PC-3 (cell line): ENCODE measurements around the gene SLC35F3. TPM values are rescaled to one million over a fixed set of nuclear protein-coding genes. Genes with fewer than 3 reads are reported as not detected.

Source experiments
- ATAC-seq: fragments of 200-7000 bp; cut with Tn5 transposase; 2 replicates; pipeline ENCODE4 v1.9.1; 2020; ENCODE audit warnings: mild to moderate bottlenecking, moderate library complexity
- BruUV-seq: library from RNA; stranded (reverse); fragments of 400-500 nt; replicated peaks from 2 replicates; lab custom pipeline; 2021; lab: Mats Ljungman, UMichigan
- CTCF ChIA-PET: fragments of 300-600 bp; sonication (Branson Sonifier 250); formaldehyde crosslinking; loops from one replicate; lab custom pipeline; 2022; ENCODE audit warnings: antibody characterized with exemption; lab: Charles Lee
- POLR2A ChIA-PET: fragments of 300-600 bp; sonication (Branson Sonifier 250); formaldehyde crosslinking; loops from one replicate; lab custom pipeline; 2022; ENCODE audit warnings: antibody characterized with exemption; ENCODE audit not compliant: unreplicated experiment; lab: Charles Lee
- DNase-seq: peaks from one replicate; pipeline ENCODE4 v3.0.0-alpha.2; 2015
- H2AFZ ChIP-seq: fragments of 300-600 bp; sonication (generic); 2 replicates; pipeline ENCODE4 v1.6.0; 2016; ENCODE audit warnings: antibody characterized with exemption, low read length
- H3F3A ChIP-seq: fragments of 300-600 bp; sonication (generic); one replicate; pipeline ENCODE4 v1.6.0; 2017; ENCODE audit warnings: antibody characterized with exemption, low read length, control low read depth, mild to moderate bottlenecking; ENCODE audit not compliant: unreplicated experiment
- H3K27ac ChIP-seq: fragments of 300-600 bp; sonication (generic); 2 replicates; pipeline ENCODE4 v1.5.1; 2016; ENCODE audit warnings: mild to moderate bottlenecking, low read length
- H3K27me3 ChIP-seq: fragments of 300-600 bp; sonication (generic); 2 replicates; pipeline ENCODE4 v1.6.1; 2016; ENCODE audit warnings: low read length, mixed read lengths
- H3K36me3 ChIP-seq: fragments of 300-600 bp; sonication (generic); 2 replicates; pipeline ENCODE4 v1.6.1; 2016; ENCODE audit warnings: low read depth, mixed run types, low read length, mixed read lengths
- H3K4me1 ChIP-seq: fragments of 300-600 bp; sonication (generic); 2 replicates; pipeline ENCODE4 v1.5.1; 2016; ENCODE audit warnings: low read length; ENCODE audit not compliant: insufficient read depth
- H3K4me2 ChIP-seq: fragments of 300-600 bp; sonication (generic); 2 replicates; pipeline ENCODE4 v1.6.0; 2016; ENCODE audit warnings: low read length
- H3K4me3 ChIP-seq: fragments of 300-600 bp; sonication (generic); 2 replicates; pipeline ENCODE4 v1.5.1; 2016; ENCODE audit warnings: mild to moderate bottlenecking, low read length, mixed read lengths
- H3K79me2 ChIP-seq: fragments of 300-600 bp; sonication (generic); 2 replicates; pipeline ENCODE4 v1.6.1; 2017; ENCODE audit warnings: low read length, mixed read lengths
- H3K9ac ChIP-seq: fragments of 300-600 bp; sonication (generic); 2 replicates; pipeline ENCODE4 v1.6.0; 2016; ENCODE audit warnings: mild to moderate bottlenecking, low read length
- H3K9me2 ChIP-seq: fragments of 300-600 bp; sonication (generic); replicated peaks from 2 replicates; pipeline ENCODE4 v1.6.1; 2016; ENCODE audit warnings: mixed run types, low read length, mixed read lengths
- H3K9me3 ChIP-seq: fragments of 300-600 bp; sonication (generic); 2 replicates; pipeline ENCODE4 v1.6.1; 2016; ENCODE audit warnings: low read length, mixed read lengths
- H4K20me1 ChIP-seq: fragments of 300-600 bp; sonication (generic); 2 replicates; pipeline ENCODE4 v1.6.1; 2016; ENCODE audit warnings: low read length, mixed read lengths
- EZH2 ChIP-seq: fragments of 300-600 bp; sonication (generic); IDR thresholded peaks from one replicate; pipeline ENCODE4 v1.6.1; 2017; ENCODE audit warnings: antibody characterized with exemption, mild to moderate bottlenecking, low read length; ENCODE audit not compliant: unreplicated experiment
- EZH2phosphoT487 ChIP-seq: fragments of 300-600 bp; sonication (generic); IDR thresholded peaks from 2 replicates; pipeline ENCODE4 v1.6.1; 2018; ENCODE audit warnings: mild to moderate bottlenecking, antibody characterized with exemption, low read length, borderline replicate concordance
- intact Hi-C: fragments of 100-400 bp; cut with micrococcal nuclease; formaldehyde crosslinking; loops from 2 replicates; pipeline ENCODE4 v1.9.0; 2023
- total RNA-seq: library from RNA; depleted of rRNA; stranded (reverse); fragments of >200 nt; gene quantifications from 2 replicates; pipeline ENCODE4 v1.2.3, GENCODE V29; 2014
- TF ChIP-seq, protein P1 (sequence below): fragments of 300-600 bp; sonication (generic); conservative IDR thresholded peaks from 2 replicates; pipeline ENCODE4 v1.5.1; 2017; ENCODE audit warnings: antibody characterized with exemption, low read depth, mild to moderate bottlenecking, low read length

The SLC35F3 gene
- total RNA-seq, 1 experiment from 2014 or later, result 17.7 TPM

DNA sequence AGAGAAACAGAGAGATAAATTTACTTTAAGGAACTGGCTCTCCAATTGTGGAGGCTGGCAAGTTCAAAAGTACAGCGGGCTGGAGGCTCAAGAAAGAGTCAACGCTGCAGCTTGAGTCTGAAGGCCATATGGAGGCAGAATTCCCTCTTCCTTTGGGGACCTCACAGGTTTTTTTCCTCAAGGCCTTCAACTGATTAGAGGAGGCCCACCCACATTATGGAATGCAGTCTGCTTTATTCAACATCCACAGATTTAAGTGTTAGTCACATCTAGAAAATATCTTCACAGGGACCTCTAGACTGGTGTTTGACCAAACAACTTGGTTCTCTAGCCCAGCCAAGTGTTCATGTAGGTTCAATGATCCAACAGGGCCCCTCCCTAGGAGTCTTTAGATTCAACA is 117.8 kb downstream of the SLC35F3 start:
- peaks cover 18% of the 10 kb centered on the region for H3K79me2 ChIP-seq
- no peaks in the 10 kb centered on the region for H3K27me3 ChIP-seq
- no peaks in the 10 kb centered on the region for H3K9me2 ChIP-seq
- no peak overlapping the region for H3K27ac ChIP-seq
- H3K4me2 ChIP-seq, result no peak overlapping the region
- intact Hi-C loops, result no loop called here
- H3K9me3 ChIP-seq, result no peaks in the 10 kb centered on the region
- POLR2A ChIA-PET, result no interaction called here
- DNase-seq (no peak), ATAC-seq (no peak)
- H3K36me3 ChIP-seq, result no peaks in the 10 kb centered on the region
- no peak overlapping the region for H3K4me3 ChIP-seq
- no TSS peak for BruUV-seq
- no peak overlapping the region for H3K9ac ChIP-seq
- H4K20me1 ChIP-seq, result no peaks in the 10 kb centered on the region
- no peaks in the 10 kb centered on the region for H3K4me1 ChIP-seq
- TF ChIP-seq, protein P1, sequence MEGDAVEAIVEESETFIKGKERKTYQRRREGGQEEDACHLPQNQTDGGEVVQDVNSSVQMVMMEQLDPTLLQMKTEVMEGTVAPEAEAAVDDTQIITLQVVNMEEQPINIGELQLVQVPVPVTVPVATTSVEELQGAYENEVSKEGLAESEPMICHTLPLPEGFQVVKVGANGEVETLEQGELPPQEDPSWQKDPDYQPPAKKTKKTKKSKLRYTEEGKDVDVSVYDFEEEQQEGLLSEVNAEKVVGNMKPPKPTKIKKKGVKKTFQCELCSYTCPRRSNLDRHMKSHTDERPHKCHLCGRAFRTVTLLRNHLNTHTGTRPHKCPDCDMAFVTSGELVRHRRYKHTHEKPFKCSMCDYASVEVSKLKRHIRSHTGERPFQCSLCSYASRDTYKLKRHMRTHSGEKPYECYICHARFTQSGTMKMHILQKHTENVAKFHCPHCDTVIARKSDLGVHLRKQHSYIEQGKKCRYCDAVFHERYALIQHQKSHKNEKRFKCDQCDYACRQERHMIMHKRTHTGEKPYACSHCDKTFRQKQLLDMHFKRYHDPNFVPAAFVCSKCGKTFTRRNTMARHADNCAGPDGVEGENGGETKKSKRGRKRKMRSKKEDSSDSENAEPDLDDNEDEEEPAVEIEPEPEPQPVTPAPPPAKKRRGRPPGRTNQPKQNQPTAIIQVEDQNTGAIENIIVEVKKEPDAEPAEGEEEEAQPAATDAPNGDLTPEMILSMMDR, result no peak
- TF ChIP-seq EZH2 (no peak), EZH2phosphoT487 (no peak)
- CTCF ChIA-PET, result no interaction called here
- no peak overlapping the region for H2AFZ ChIP-seq
- H3F3A ChIP-seq, result no peaks in the 10 kb centered on the region

DNA sequence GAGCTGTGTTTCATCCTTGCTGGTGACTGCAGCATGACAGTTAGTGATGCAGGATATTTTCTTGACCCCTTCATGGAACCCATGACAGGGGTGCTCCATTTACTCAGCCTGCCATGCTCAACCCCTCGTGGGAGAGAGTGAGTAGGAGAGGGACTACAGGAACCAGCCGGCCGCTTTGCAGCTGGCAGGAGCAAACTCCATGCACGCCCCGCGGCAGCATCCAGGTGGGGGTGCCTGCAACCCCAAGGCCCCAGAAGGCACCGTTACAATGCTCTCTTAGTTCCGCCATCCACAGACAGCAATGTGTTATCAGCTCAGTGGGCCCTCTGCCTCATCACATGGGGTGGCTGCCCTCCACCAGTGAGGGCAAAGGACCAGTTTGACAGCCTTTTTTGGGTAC is 135.1 kb downstream of the SLC35F3 start:
- Histone ChIP-seq H3K79me2 (peaks cover 25% of the 10 kb centered on the region), H3K4me1 (no peaks in the 10 kb centered on the region), H2AFZ (no peak overlapping the region), H3F3A (no peaks in the 10 kb centered on the region), H4K20me1 (no peaks in the 10 kb centered on the region), H3K27ac (no peak overlapping the region), H3K36me3 (no peaks in the 10 kb centered on the region), H3K9ac (no peak overlapping the region), H3K4me2 (no peak overlapping the region), H3K27me3 (no peaks in the 10 kb centered on the region), H3K9me3 (no peaks in the 10 kb centered on the region), H3K4me3 (no peak overlapping the region), H3K9me2 (no peaks in the 10 kb centered on the region)
- DNase-seq (no peak), ATAC-seq (no peak)
- ChIA-PET POLR2A (no interaction called here), CTCF (interaction anchor here (0.6 kb wide), 1 partner anchor 123 kb away, joined by 6 read pairs; no protein-coding TSS in a partner anchor)
- BruUV-seq, result no TSS peak
- TF ChIP-seq, protein P1, result no peak
- no peak for TF ChIP-seq EZH2phosphoT487
- no peak for TF ChIP-seq EZH2
- intact Hi-C loops, result no loop called here

DNA sequence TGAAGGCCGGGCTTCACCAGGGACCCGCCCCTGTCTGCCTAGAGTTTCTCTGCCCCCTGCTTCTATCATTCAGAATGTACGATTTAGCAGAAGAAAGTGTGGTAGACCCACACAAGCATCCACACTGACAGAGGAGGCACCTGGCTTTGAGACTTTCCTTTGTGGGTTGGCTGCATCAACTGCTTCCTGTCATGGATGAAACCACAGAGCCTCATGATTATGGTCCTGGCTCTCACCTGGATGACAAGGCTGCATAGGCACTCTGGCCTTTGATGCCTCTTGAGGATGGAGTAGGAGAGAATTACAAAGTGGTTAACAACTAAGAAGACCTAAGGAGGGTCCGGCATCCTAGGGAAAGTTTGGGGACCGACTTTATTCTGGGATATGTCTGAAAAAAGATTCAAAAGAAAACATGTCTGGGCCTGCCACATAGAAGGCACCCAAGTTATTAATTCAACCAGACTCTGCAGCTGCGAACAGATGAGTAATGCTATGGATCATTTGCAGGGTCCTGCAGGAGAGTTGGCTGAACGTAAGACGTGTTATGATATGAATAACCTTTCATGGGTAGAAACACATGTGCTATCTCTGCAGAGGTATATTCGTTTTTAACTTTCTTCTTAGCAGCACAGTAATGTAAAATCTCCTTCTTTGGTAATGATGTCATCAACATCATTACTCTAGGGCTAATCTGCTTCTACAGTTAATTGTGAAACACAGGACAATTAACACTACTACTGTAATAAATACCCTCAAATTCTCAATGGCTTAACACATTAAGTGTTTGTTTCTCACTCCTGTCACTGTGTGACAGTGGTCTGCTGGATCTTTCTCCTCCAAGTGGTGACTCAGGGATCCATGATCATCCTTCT is 136.2 kb downstream of the SLC35F3 start:
- no peaks in the 10 kb centered on the region for H4K20me1 ChIP-seq
- peaks cover 5% of the 10 kb centered on the region for H3K4me1 ChIP-seq
- H3K9ac ChIP-seq, result no peak overlapping the region
- no peaks in the 10 kb centered on the region for H3K9me3 ChIP-seq
- no TSS peak for BruUV-seq
- ATAC-seq (no peak), DNase-seq (no peak)
- H2AFZ ChIP-seq, result no peak overlapping the region
- no peaks in the 10 kb centered on the region for H3K9me2 ChIP-seq
- ChIA-PET POLR2A (no interaction called here), CTCF (no interaction called here)
- H3K79me2 ChIP-seq, result peaks cover 32% of the 10 kb centered on the region
- intact Hi-C loops, result no loop called here
- H3K27ac ChIP-seq, result no peak overlapping the region
- TF ChIP-seq, protein P1, result no peak
- TF ChIP-seq EZH2 (no peak), EZH2phosphoT487 (no peak)
- H3K4me2 ChIP-seq, result no peak overlapping the region
- H3K4me3 ChIP-seq, result no peak overlapping the region
- H3K36me3 ChIP-seq, result no peaks in the 10 kb centered on the region
- no peaks in the 10 kb centered on the region for H3K27me3 ChIP-seq
- no peaks in the 10 kb centered on the region for H3F3A ChIP-seq
